GM23338 (cell line): ENCODE results near the gene RBM33. TPM values are rescaled to one million over a fixed set of nuclear protein-coding genes. Genes with fewer than 3 reads are reported as not detected.
A peak's percentile ranks its signal among the peaks of the same experiment; 100 is the strongest.

Experiments
- ATAC-seq: fragments of 200-7000 bp; cut with Tn5 transposase; 3 replicates; pipeline ENCODE4 v1.9.1; 2020
- DNase-seq: peaks from one replicate; pipeline ENCODE4 v3.0.0-alpha.2; 2015; ENCODE audit warnings: low spot score
- H2AFZ ChIP-seq: fragments of 200-600 bp; sonication (generic); 2 replicates; pipeline ENCODE4 v1.8.0; 2016; ENCODE audit warnings: antibody characterized with exemption, mild to moderate bottlenecking, moderate library complexity
- H3F3A ChIP-seq: fragments of 200-600 bp; sonication (generic); replicated peaks from 2 replicates; pipeline ENCODE4 v1.8.0; 2017; ENCODE audit warnings: antibody characterized with exemption, mixed run types, low read depth
- H3K27ac ChIP-seq: fragments of 200-600 bp; sonication (generic); 2 replicates; pipeline ENCODE4 v1.6.1; 2016; ENCODE audit warnings: low read depth
- H3K27me3 ChIP-seq: fragments of 200-600 bp; sonication (generic); 2 replicates; pipeline ENCODE4 v1.8.0; 2016; ENCODE audit warnings: mild to moderate bottlenecking, mixed run types, moderate library complexity; ENCODE audit not compliant: insufficient read depth
- H3K36me3 ChIP-seq: fragments of 200-600 bp; sonication (generic); 2 replicates; pipeline ENCODE4 v1.8.0; 2016; ENCODE audit warnings: mild to moderate bottlenecking; ENCODE audit not compliant: insufficient read depth
- H3K4me1 ChIP-seq: fragments of 200-600 bp; sonication (generic); 2 replicates; pipeline ENCODE4 v1.8.0; 2016; ENCODE audit warnings: mild to moderate bottlenecking, moderate library complexity; ENCODE audit not compliant: insufficient read depth
- H3K4me2 ChIP-seq: fragments of 200-600 bp; sonication (generic); 2 replicates; pipeline ENCODE4 v1.7.1; 2017; ENCODE audit warnings: mixed run types
- H3K4me3 ChIP-seq: fragments of 200-600 bp; sonication (generic); 2 replicates; pipeline ENCODE4 v1.6.1; 2016; ENCODE audit warnings: mixed run types
- H3K79me2 ChIP-seq: fragments of 200-600 bp; sonication (generic); replicated peaks from 2 replicates; pipeline ENCODE4 v1.8.0; 2017; ENCODE audit warnings: mild to moderate bottlenecking; ENCODE audit not compliant: insufficient read depth
- H3K9me2 ChIP-seq: fragments of 200-600 bp; sonication (generic); 2 replicates; pipeline ENCODE4 v1.8.0; 2017; ENCODE audit not compliant: insufficient read depth
- H4K20me1 ChIP-seq: fragments of 200-600 bp; sonication (generic); replicated peaks from 2 replicates; pipeline ENCODE4 v1.8.0; 2017; ENCODE audit warnings: mild to moderate bottlenecking; ENCODE audit not compliant: insufficient read depth
- H3K27ac Mint-ChIP-seq: 2 replicates; pipeline ENCODE4 v1.8.0; 2020; ENCODE audit warnings: inconsistent platforms, mild to moderate bottlenecking, moderate library complexity, mixed read lengths
- H3K27me3 Mint-ChIP-seq: 3 replicates; pipeline ENCODE4 v1.8.0; 2022; ENCODE audit warnings: low read depth, mild to moderate bottlenecking, moderate library complexity, mixed read lengths, inconsistent platforms; ENCODE audit not compliant: insufficient read depth, poor library complexity
- H3K36me3 Mint-ChIP-seq: 3 replicates; pipeline ENCODE4 v1.8.0; 2021; ENCODE audit warnings: low read depth, mild to moderate bottlenecking, inconsistent platforms, moderate library complexity, mixed read lengths
- H3K4me1 Mint-ChIP-seq: 3 replicates; pipeline ENCODE4 v1.8.0; 2020; ENCODE audit warnings: mild to moderate bottlenecking, inconsistent platforms, mixed read lengths
- H3K4me3 Mint-ChIP-seq: 3 replicates; pipeline ENCODE4 v1.8.0; 2021; ENCODE audit warnings: moderate library complexity, mild to moderate bottlenecking, inconsistent platforms, mixed read lengths
- H3K9me3 Mint-ChIP-seq: 3 replicates; pipeline ENCODE4 v1.8.0; 2020; ENCODE audit warnings: moderate library complexity, mild to moderate bottlenecking, inconsistent platforms, mixed read lengths
- CTCF ChIP-seq, 2 experiments: fragments of 200-600 bp in 1 of 2; sonication (generic) in 1 of 2; conservative IDR thresholded peaks; 2 replicates each; pipeline versions ENCODE4 v1.5.1 to v1.6.1; 2016 to 2017; ENCODE audit warnings: antibody characterized with exemption in 2 of 2, low read depth in 2 of 2, mild to moderate bottlenecking in 2 of 2, moderate library complexity in 1 of 2
- EZH2 ChIP-seq: fragments of 200-600 bp; sonication (generic); IDR thresholded peaks from one replicate; pipeline ENCODE4 v1.8.0; 2017; ENCODE audit warnings: antibody characterized with exemption, mild to moderate bottlenecking, low read depth; ENCODE audit not compliant: unreplicated experiment
- NANOG ChIP-seq: IDR thresholded peaks from 2 replicates; pipeline ENCODE4 v1.6.1; 2016; ENCODE audit warnings: antibody characterized with exemption, borderline replicate concordance
- POLR2AphosphoS5 ChIP-seq: IDR thresholded peaks from 2 replicates; pipeline ENCODE4 v1.6.1; 2016; ENCODE audit warnings: antibody characterized with exemption, low read depth
- ZNF462 ChIP-seq: fragments of 250-450 bp; sonication (Bioruptor Pico); IDR thresholded peaks from 2 replicates; pipeline ENCODE4 v1.5.0; 2020; ENCODE audit warnings: mild to moderate bottlenecking, moderate library complexity
- polyA plus RNA-seq: library from polyadenylated mRNA; unstranded; fragments of >200 nt; fragmentation: Nextera tagmentation; extraction: Ambion mirVana; gene quantifications from 2 replicates; pipeline ENCODE4 v1.2.1, GENCODE V29; 2016
- total RNA-seq: library from RNA; depleted of rRNA; stranded (reverse); fragments of >200 nt; shearing (Covaris generic); gene quantifications from 2 replicates; pipeline ENCODE4 v1.2.3, GENCODE V29; 2014

Gene RBM33
- total and polyA plus RNA-seq, 2 experiments from 2014 or later = 47.7 to 94.7 TPM

GRCh38 chr7:155809332-155809946 is 165.0 kb downstream of the RBM33 start:
- H3K36me3 Mint-ChIP-seq = no peaks in the 10 kb centered on the region
- Histone ChIP-seq H3K36me3 (no peaks in the 10 kb centered on the region), H3F3A (no peaks in the 10 kb centered on the region), H3K4me3 (peak overlapping the region; percentile 55), H3K27ac (no peak overlapping the region), H3K4me1 (peaks cover 47% of the 10 kb centered on the region), H2AFZ (no peak overlapping the region), H4K20me1 (peaks cover 10% of the 10 kb centered on the region; the same call in 1 of the 2 replicates), H3K79me2 (no peaks in the 10 kb centered on the region), H3K4me2 (peak overlapping the region; percentile 80), H3K27me3 (peaks cover 100% of the 10 kb centered on the region), H3K9me2 (no peaks in the 10 kb centered on the region)
- peaks cover 60% of the 10 kb centered on the region for H3K4me1 Mint-ChIP-seq
- peak overlapping the region; percentile 69 for H3K4me3 Mint-ChIP-seq
- peaks cover 89% of the 10 kb centered on the region for H3K27me3 Mint-ChIP-seq
- no peak overlapping the region for H3K27ac Mint-ChIP-seq
- H3K9me3 Mint-ChIP-seq = peaks cover 3% of the 10 kb centered on the region
- ATAC-seq = no peak; the same call in 2 of the 3 replicates
- DNase-seq = peak; percentile 49
- TF ChIP-seq ZNF462 = no peak
- no peak for TF ChIP-seq NANOG
- peak; percentile 58 for TF ChIP-seq EZH2
- no peak for TF ChIP-seq CTCF (conservative IDR thresholded peaks at IDR 0.05; ENCODE audit: low read depth in 2 of 2)
- no peak for TF ChIP-seq POLR2AphosphoS5
